ENCODE measurements around the gene CD84.
A peak's percentile ranks its signal among the peaks of the same experiment; 100 is the strongest.
"Not testable (repeated sequence)": the region's sequence is repeated elsewhere in the genome, so short reads cannot be mapped to it uniquely, and the experiment has no call there.

The CD84 gene

DNA sequence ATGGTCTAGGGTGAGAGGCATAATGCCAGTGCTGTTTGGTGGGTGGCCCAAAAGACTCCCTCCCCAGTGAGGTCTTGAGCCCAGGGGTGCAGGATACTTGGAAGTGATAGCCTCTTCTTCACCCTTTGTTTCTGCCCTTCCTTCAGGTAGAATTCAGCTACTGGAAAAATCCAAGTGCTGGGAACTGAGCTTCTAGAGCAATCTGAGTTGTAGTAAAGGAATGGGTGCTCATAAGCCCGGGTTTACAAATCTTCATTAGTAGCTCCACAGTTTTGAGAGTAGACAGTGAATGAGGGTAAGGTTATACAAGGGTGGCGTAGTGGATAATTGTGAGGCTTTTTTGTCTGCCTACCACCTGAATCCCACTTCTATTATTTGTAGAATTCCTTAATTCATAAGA lies 29.2 kb upstream of the CD84 start:
- no peak for DNase-seq

DNA sequence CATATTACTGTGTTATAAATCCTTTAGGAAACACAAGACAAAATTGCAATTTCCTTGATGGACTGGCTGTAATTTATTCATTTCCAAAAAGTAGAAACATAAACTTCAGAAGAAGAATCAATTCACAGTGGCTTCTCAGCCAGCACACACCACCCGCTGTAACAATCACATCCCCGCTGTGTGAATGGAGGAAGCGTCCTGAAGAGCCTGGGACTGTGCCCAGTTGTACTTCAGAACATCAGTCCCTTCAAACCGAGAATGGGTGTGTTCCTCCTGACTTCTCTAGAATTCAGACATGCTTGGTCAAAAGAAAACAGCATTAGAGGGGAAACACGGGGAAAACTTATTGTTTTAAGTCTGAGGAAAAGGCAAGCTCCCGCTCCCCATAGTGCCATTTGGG lies 28.8 kb upstream of the CD84 start:
- no peak for DNase-seq

DNA sequence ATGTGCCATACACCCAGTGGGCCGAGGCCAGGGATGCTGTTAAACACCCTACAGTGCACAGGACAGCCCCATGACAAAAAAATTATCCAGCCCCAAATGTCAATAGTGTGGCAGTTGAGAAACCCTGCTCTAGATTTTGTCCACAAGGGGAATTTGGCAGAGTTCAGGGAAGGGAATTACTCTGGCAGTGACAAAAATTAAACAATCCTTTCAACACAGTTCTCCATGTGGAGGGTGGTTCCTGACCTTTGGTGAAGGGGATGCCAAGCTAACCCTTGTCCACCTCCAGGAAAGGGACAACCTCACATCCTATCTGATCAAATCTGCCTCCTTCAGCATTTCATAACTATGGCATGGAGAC lies 28.4 kb upstream of the CD84 start:
- DNase-seq: no peak

DNA sequence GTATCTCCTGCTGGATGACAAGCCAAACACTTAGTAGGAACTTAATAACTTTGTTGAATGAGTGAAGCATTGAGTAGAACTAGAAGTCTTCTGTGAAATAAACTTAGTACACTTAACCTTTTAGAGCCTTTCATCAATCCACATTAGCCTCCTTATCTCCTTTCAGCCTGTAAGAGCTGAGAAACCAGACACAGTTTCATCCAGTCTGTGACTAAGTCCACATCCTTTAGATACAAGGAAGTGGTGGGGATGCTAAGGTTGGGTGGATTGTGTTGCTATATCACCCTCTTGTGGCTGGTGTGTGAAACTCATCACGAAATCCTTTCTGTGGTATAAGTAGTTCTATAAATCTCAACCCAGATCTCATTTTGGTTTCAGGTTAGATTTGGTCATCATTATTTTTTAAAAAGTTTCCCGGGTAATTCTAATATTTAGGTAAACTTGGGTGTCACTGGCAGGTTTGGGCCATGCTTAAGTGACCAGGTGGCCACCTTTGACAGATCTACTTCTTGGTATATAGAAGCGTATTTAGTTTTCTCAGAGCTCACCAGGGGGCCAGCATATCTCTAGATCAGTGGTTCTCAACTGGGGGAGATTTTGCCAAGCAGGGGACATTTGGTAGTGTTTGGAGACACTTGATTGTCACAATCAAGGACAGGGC lies 27.8 kb upstream of the CD84 start:
- DNase-seq: peak; percentile 87

DNA sequence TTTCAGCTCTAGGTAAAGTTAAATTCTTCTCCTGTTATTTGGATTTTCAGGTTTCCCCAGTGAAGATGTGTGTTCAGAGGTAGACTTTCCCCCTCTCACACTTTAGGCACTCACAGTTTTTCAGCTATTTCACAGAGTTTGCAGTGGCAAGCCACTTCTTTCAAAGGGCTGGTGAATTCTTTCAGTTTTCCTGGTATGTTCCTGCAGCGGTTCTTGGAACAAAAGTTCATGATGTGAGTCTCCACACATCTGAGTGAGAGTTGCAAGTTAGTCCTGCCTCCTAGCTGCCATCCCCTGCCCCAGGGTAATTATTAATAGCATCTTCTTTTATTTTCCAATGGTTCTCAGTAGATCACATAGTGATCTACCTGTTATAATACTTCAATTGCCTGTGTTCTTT lies 27.3 kb upstream of the CD84 start:
- DNase-seq: no peak

DNA sequence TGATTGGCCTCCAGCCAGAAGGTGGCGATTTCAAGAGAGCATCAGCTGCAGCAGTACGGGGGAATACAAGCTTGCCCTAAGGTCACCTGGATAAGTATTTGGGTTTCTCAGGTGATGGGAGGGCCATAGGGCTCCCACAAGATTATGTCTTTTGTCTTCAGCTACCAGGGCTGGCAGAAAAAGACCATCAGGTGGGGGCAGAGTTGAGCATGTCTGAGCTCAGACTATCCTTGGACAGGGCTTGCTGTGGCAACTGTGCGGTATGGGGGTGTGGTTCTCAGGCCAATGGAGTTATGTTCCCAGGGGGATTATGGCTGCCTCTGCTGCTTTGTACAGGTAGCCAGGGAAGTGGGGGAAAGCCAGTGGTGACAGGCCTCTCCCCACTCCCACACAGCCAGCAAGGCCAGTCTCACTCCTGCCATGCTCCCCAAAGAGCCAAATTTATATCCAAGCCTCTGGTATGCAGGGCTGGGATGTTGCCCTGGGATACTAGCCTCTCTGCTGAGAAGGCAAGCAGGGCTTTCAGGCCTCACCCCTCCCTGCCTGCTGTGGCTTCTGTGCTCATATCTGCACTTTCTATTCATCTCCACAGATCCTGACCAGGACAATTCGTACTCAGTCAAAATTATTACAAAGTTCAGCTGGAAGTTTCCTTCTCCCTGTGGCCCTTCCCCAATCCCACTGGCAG lies 26.6 kb upstream of the CD84 start:
- no peak for DNase-seq

DNA sequence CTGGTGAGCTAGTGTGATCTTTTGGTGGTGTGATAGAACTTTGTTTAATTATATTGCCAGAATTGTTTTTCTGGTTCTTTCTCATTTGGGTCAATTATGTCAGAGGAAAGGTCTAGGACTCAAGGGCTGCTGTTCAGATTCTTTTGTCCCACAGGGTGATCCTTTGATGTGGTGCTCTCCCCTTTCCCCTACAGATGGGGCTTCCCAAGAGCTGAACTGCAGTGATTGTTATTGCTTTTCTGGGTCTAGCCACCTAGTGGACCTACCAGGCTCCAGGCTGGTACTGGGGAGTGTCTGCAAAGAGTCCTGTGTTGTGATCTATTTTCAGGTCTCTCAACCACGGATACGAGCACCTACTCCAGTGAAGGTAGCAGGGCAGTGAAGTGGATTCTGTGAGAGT lies 25.9 kb upstream of the CD84 start:
- no peak for DNase-seq

DNA sequence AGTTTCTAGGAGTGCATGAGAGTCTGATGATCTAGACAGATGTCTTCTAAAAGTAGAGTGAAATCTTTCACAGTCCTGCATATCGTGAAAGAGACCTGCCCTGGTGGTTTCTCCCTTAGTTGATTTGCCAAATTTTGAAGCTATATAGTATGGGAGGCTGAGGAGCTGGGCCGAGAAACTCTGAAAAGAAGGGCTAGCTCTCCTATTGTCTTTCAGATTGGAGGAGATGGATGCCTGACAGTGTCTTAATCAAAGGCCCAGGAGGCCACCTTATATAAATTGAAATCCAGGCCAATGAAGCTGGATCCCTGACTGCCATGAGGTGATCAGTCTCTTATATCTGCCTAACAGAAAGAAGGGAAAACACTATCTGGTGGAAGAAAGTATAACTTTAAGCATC lies 18.4 kb upstream of the CD84 start:
- no peak for DNase-seq

DNA sequence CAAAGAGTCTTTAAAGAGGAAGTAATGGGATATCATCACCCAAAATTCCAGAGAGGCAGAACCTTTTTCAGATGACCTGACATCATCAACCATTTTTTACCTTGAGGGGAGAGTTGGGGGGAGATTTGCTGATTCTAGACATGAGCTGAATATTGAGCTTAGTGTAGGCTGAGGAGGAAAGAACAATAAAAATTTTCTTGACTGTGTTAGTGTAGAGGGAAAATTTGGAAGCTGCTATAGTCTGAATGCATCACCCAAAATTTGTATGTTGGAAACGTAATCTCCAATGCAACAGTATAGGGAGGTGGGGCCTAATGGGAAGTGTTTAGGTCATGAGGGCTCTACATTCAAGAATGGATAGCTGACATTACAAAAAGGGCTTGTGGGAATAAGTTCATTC lies 17.8 kb upstream of the CD84 start:
- DNase-seq: no peak

DNA sequence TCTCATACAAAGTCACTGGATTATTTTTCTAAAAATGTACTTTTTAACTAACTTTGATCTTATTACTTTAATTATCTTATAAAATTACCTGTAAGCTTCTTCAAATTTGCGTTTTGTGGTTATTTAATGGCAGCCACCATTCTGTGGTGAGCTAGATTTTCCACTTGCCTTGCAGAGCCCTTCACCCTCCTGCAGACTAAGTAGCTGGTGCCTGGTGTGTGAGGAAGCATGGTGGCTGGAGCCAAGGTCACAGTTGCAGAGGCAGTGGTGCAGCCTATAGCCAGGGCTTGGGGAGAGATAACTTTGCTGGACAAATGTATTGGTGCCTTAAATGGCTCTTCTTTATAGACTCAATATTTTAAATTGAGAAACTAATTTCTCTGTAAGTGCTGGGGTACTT lies 11.2 kb upstream of the CD84 start:
- no peak for DNase-seq

DNA sequence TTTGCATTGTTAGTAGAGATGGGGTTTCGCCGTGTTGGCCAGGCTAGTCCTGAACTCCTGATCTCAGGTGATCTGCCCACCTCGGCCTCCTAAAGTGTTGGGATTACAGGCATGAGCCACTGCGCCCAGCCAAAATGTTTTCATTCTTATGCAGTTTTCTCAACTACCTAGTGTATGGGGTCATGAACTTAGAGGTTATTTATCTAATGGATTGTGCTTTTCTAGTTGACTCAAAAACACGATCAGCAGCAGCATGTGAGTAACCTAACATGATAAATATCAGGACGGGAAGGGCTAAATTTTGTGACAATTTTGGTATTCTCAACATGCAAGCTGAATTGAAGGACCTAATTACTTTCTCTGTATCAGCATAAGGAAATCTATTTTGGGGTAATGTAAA lies 9.2 kb upstream of the CD84 start:
- no peak for DNase-seq

DNA sequence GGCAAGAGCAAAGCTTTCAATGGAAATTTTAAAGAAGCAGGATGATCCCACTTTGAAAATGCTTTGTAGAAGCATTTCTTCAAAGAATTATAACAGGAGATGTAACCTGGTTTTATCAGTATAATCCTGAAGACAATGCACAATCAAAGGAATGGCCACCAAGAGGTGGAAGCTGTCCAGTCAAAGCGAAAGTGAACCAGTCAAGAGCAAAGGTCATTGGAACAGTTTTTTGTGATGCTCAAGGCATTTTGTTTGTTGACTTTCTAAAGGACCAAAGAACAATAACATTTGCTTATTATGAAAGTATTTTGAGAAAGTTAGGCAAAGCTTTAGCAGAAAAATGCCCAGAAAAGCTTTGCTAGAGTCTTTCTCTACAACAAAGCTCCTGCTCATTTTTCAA lies 5.5 kb upstream of the CD84 start:
- DNase-seq: no peak

DNA sequence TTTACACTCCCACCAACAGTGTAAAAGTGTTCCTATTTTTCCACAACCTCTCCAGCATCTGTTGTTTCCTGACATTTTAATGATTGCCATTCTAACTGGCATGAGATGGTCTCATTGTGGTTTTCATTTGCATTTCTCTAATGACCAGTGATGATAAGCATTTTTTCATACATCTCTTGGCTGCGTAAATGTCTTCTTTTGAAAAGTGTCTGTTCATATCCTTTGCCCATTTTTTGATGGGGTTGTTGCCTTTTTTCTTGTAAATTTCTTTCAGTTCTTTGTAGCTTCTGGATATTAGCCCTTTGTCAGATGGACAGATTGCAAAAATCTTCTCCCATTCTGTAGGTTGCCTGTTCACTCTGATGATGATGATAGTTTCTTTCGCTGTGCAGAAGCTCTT lies 3.7 kb upstream of the CD84 start:
- not testable (repeated sequence) for DNase-seq

DNA sequence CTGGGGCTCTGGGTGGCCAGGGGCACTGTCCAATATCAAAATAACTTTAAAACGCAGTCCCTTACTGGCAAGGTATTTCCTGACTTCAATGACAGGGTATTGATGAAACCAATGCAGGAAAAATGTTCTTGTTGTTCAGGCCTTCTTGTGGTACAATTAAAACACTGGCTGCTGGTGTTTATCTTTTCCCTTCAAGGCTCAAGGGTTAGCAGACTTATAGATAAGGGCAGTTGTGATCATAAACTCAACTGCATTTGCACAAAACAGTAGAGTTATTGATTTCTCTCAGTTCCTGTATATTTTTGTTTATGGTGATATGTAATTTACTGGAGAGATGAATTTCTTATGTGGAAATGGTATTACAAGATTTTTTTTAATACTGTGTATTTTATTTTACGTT lies 2.7 kb upstream of the CD84 start:
- DNase-seq: no peak

DNA sequence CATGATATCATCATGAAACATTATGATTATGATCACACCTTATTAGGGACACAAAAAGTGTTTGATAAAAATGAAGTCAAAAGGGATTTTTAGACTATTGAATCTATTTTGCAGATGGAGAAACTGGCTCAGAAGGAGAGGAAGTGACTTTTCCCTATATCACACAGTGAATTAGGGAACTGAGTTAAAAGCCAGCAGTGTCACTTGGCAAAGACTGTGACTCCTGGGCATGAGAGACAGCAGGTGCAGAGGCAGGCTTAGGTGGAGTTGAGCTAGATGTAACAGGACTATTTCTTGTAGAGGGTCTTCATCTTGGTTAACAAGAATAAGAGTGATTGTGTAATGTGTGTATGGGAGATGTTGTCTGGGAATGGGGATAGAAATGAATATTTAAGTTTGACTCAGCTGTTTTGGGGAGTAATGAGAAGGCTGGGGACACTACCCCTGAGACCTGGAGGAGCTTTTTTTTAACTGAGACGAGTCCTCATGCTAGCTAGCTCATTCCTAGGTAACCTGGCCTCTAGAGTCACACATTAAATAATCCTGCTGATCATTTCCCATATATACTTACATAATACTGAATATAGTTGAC lies 1.0 kb upstream of the CD84 start:
- DNase-seq: no peak

DNA sequence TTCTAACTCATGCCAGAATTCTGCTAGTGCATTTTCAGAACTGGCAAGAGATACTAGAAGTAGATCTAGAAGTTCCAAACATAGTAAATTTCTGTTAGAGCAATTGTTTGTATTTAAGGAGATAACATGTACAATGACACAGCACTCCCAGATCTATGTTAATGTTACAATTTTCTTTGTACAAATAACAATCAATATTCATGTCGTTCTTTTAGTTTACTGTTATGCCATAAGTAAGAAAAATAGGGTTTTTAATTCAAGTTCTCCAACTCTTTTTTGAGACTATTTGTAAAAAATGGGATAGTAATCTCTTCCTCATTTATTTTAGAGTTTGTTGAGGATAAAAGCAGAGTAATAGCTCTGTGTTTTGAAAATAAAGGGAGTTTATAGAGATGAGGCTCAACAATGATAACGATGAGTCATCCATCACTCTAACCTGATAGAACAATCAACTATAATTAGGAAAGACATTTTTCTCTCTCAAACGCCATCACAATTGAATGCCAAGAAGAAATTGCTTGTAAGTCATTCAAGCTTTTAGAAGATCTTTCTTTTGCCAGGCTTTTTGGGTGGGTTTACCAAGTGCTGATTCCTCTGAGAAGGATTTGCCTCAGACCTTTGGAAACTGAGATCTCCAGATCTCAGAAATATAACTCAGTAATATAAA lies 638 bp downstream of the CD84 start:
- DNase-seq: no peak

DNA sequence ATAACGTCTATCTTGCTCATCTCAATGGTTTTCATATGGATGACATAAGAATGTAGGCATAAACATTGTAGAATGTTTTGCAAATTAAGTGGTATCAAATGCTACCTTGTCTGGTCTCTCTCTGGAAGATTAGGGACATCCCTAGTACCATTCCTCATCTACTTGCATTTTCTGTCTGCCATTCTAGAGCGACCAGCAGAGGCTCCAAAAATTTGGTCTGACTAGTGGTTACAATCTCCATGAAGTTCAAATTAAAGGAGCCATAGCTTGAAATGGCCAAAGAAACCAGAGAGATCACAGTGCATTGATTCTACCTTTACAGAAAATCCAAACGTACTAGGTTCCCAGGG lies 1.1 kb downstream of the CD84 start:
- DNase-seq: no peak

DNA sequence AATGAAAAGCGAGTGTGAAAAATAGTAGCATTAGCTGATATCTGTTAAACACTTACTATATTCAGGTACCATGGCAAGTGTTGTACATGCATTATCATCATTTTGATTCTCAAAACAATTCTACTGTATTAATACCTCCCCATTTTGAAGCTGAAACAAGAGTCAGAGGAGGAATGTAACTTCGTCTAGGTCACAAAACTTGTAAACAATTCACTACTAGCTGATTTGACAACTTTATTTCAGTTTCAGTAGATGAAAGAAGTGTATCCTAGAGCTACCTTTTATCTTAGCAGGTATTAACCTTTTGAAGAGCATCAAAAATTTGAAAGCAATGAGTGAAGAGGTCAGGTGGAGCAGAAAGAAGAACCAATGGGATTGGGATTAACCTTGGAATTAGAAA lies 1.6 kb downstream of the CD84 start:
- DNase-seq: no peak

DNA sequence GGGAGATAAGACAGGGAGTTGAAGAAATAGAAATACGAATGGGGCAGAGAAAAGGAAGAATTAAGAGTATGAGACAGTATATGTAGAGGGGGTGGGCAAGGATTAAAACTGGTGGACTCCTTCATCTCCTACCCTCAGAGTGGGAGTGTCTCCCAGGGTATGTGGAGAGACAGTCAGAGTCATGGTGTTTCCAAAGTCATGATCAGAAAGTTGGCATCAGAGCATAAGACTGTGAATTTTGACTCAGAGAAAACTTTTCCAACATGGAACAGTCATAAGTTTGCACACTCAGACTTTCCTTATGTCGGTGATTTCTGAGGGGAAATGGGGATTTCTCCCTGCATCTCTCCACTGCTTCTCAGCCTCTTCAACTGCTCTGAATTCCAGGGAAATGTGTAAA lies 2.4 kb downstream of the CD84 start:
- no peak for DNase-seq

DNA sequence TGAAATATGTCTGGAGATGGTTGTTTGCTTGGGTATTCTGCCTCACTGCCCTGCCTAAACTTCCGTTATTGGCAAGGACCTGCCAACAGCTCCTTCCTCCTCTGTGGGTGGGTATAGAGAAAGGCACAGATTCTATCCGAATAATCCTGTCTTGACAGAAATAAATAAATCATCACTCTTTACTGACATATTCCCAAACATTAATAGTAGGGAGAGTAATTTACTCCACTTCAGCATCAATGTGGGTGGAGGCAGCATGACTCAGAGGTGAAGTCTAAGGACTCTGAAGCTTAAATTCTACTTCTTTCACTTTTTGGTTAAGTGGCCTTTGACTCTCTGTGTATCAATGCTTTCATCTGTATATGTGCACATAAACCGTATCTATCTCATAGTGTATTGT lies 2.9 kb downstream of the CD84 start:
- DNase-seq: peak; percentile 41

DNA sequence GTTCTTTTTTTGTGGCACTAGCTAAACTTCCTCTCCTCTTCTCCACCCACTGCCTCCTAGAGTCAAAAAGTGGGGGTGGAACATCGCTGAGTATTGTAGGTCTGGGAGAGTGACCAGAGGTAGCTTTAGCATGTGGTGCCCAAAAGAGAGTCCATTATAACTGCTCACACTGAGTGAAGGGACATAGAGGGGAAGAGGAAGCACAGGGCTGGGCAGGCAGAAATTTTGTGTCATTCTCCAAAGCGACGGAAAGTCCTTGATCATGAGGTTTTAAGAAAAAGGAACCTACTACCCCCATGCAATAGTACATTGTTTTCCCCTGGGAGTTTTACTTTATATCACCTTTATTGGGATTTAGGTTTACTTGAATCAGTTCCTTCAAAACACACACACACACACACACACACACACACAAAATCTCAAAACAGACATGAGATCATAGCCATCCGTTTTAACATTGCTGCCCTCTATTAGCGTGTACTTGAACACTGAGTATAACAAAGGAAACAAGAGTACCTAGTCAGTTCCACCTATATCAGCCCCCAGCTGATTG lies 4.1 kb downstream of the CD84 start:
- no peak for DNase-seq

DNA sequence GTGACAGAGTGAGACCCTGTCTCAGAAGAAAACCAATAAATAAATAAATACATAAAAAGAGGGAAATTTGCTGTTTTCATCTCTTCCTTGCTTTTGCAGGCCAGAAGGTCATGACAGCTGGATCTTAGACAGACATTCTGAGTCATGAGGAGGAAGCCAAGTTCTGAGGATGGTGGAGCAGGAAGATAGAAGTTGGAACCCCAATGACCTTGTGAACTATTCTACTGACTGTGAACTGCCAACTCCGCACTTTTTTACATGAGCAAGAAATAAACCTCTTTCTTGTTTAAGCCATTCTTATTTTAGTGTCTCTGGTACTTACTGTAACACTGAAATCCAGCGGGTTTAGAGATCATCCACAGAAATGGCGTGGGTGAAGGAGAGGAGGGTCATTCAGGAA lies 8.5 kb downstream of the CD84 start:
- no peak for DNase-seq

DNA sequence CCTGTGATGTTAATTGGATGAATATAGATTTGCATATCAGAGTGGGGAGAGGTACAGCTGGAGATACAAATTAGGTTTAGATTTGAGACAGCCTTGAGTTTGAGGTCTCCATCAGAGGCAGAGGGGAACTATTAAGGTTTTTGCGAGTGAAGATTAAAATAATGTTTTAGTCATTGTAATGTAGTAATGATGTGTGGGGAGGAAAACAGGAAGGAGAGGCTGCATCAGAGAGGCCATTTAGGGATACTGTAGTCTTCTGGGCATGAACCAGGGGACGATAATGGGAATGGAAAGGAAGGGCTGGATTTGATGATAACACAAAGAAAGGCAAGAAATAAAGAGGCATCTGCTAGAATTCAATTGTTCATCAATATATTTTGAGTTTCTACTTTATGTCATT lies 9.5 kb downstream of the CD84 start:
- DNase-seq: no peak
